WTC11 (cell line): ENCODE measurements around the gene CCDC60. TPM values are rescaled to one million over a fixed set of nuclear protein-coding genes. Genes with fewer than 3 reads are reported as not detected.

Experiments used
- ATAC-seq: fragments of 200-7000 bp; cut with Tn5 transposase; 2 replicates; pipeline ENCODE4 v1.10.0; 2021; ENCODE audit warnings: mild to moderate bottlenecking, moderate library complexity
- CTCF ChIA-PET: fragments of 300-600 bp; sonication (Branson Sonifier 250); formaldehyde crosslinking; loops from one replicate; lab custom pipeline; 2021; ENCODE audit warnings: antibody characterized with exemption; lab: Charles Lee
- POLR2A ChIA-PET: fragments of 350-600 bp; sonication (Branson Sonifier 250); formaldehyde crosslinking; loops from one replicate; lab custom pipeline; 2021; ENCODE audit warnings: antibody characterized with exemption; lab: Charles Lee
- DNase-seq: peaks from one replicate; pipeline ENCODE4 v3.0.0; 2021; ENCODE audit warnings: low spot score
- H3K27ac Mint-ChIP-seq: 2 replicates; pipeline ENCODE4 v1.8.0; 2021; ENCODE audit warnings: mixed read lengths
- H3K27me3 Mint-ChIP-seq: 2 replicates; pipeline ENCODE4 v1.8.0; 2021; ENCODE audit warnings: low read depth, mild to moderate bottlenecking, moderate library complexity, mixed read lengths
- H3K36me3 Mint-ChIP-seq: 2 replicates; pipeline ENCODE4 v1.8.0; 2021; ENCODE audit warnings: mixed read lengths
- H3K4me1 Mint-ChIP-seq: 2 replicates; pipeline ENCODE4 v1.8.0; 2022; ENCODE audit warnings: mixed read lengths
- H3K4me3 Mint-ChIP-seq: 2 replicates; pipeline ENCODE4 v1.8.0; 2021; ENCODE audit warnings: mild to moderate bottlenecking, moderate library complexity, mixed read lengths
- H3K9me3 Mint-ChIP-seq: 2 replicates; pipeline ENCODE4 v1.8.0; 2021; ENCODE audit warnings: mixed read lengths
- IRF1 ChIP-seq: sonication (generic); formaldehyde crosslinking; IDR thresholded peaks from 2 replicates; pipeline ENCODE4 v1.8.0; 2023; ENCODE audit warnings: missing genetic modification reagents
- MYBL2 ChIP-seq: sonication (generic); formaldehyde crosslinking; IDR thresholded peaks from 2 replicates; pipeline ENCODE4 v1.8.1; 2023; ENCODE audit warnings: mild to moderate bottlenecking, moderate library complexity, missing genetic modification reagents
- NFE2L1 ChIP-seq: sonication (generic); formaldehyde crosslinking; IDR thresholded peaks from 2 replicates; pipeline ENCODE4 v1.8.1; 2023; ENCODE audit warnings: missing genetic modification reagents
- PREB ChIP-seq: sonication (generic); formaldehyde crosslinking; IDR thresholded peaks from 2 replicates; pipeline ENCODE4 v1.8.1; 2022; ENCODE audit warnings: mild to moderate bottlenecking, missing genetic modification reagents, moderate library complexity, borderline replicate concordance
- RELA ChIP-seq: sonication (generic); formaldehyde crosslinking; IDR thresholded peaks from 2 replicates; pipeline ENCODE4 v1.8.1; 2022; ENCODE audit warnings: missing genetic modification reagents, mild to moderate bottlenecking, borderline replicate concordance
- RORB ChIP-seq: fragments of 250-450 bp; sonication (Bioruptor Pico); IDR thresholded peaks from 2 replicates; pipeline ENCODE4 v1.9.0; 2021; ENCODE audit warnings: mild to moderate bottlenecking
- STAT6 ChIP-seq: sonication (generic); formaldehyde crosslinking; conservative IDR thresholded peaks from 2 replicates; pipeline ENCODE4 v1.8.1; 2023; ENCODE audit warnings: mild to moderate bottlenecking, low read depth, missing genetic modification reagents, moderate library complexity
- TCF7 ChIP-seq: sonication (generic); formaldehyde crosslinking; IDR thresholded peaks from 2 replicates; pipeline ENCODE4 v1.8.0; 2022; ENCODE audit warnings: mild to moderate bottlenecking, low read depth, missing genetic modification reagents, moderate library complexity
- USF1 ChIP-seq: sonication (generic); formaldehyde crosslinking; IDR thresholded peaks from 2 replicates; pipeline ENCODE4 v1.8.0; 2022; ENCODE audit warnings: mild to moderate bottlenecking, missing genetic modification reagents
- ZNF121 ChIP-seq: sonication (generic); formaldehyde crosslinking; IDR thresholded peaks from 2 replicates; pipeline ENCODE4 v1.8.0; 2023; ENCODE audit warnings: missing genetic modification reagents
- ZNF532 ChIP-seq: fragments of 250-450 bp; sonication (Bioruptor Pico); IDR thresholded peaks from 2 replicates; pipeline ENCODE4 v1.9.0; 2021; ENCODE audit warnings: mild to moderate bottlenecking, borderline replicate concordance
- ZNF671 ChIP-seq: fragments of 250-450 bp; sonication (Bioruptor Pico); IDR thresholded peaks from 2 replicates; pipeline ENCODE4 v1.8.0; 2021; ENCODE audit warnings: mild to moderate bottlenecking
- total RNA-seq: library from RNA; stranded (reverse); gene quantifications from 3 replicates; pipeline ENCODE4 v1.2.3, GENCODE V29; 2021

Gene CCDC60
- total RNA-seq, 1 experiment from 2014 or later, result 1.1 TPM

GRCh38 chr12:119456824-119457223 lies 122.3 kb downstream of the CCDC60 start:
- Mint-ChIP-seq H3K36me3 (peaks cover 16% of the 10 kb centered on the region), H3K9me3 (peaks cover 36% of the 10 kb centered on the region), H3K4me1 (peaks cover 32% of the 10 kb centered on the region), H3K27ac (no peak overlapping the region), H3K4me3 (no peak overlapping the region), H3K27me3 (peaks cover 4% of the 10 kb centered on the region; the same call in 1 of the 2 replicates)
- DNase-seq (no peak), ATAC-seq (no peak)
- ChIA-PET POLR2A (no interaction called here), CTCF (no interaction called here)
- TF ChIP-seq ZNF532 (CRISPR knock-in tag) (0 out of 2 replicates have a peak, but pooled peaks have one; percentile 53), TCF7 (CRISPR knock-in tag) (no peak), PREB (CRISPR knock-in tag) (no peak), USF1 (CRISPR knock-in tag) (no peak), ZNF671 (CRISPR knock-in tag) (no peak), IRF1 (CRISPR knock-in tag) (no peak), MYBL2 (CRISPR knock-in tag) (no peak), RORB (no peak)

- DNase-seq, result no peak
- H3K9me3 Mint-ChIP-seq, result peaks cover 36% of the 10 kb centered on the region
- H3K4me3 Mint-ChIP-seq, result peak overlapping the region; percentile 34
- H3K36me3 Mint-ChIP-seq, result peaks cover 16% of the 10 kb centered on the region
- ATAC-seq, result no peak; the same call in 1 of the 2 replicates
- TF ChIP-seq NFE2L1 (CRISPR knock-in tag) (peak; percentile 78), STAT6 (CRISPR knock-in tag) (no peak)
- peaks cover 32% of the 10 kb centered on the region for H3K4me1 Mint-ChIP-seq
- ChIA-PET POLR2A (no interaction called here), CTCF (no interaction called here)
- peaks cover 4% of the 10 kb centered on the region; the same call in 1 of the 2 replicates for H3K27me3 Mint-ChIP-seq
- H3K27ac Mint-ChIP-seq, result no peak overlapping the region
These were observed 122.7 kb downstream of the CCDC60 start for GRCh38 chr12:119457271-119457670.

GRCh38 chr12:119459481-119459880 lies 125.0 kb downstream of the CCDC60 start:
- ATAC-seq, result no peak
- ChIA-PET POLR2A (no interaction called here), CTCF (interaction anchor here (1.5 to 2.9 kb wide), 2 partner anchors 15 to 184 kb away, joined by 4 to 7 read pairs; no protein-coding TSS in a partner anchor)
- no peak for DNase-seq
- no peak overlapping the region for H3K4me3 Mint-ChIP-seq
- TF ChIP-seq RELA, result no peak
- TF ChIP-seq ZNF121 (CRISPR knock-in tag), result no peak
- H3K9me3 Mint-ChIP-seq, result peaks cover 36% of the 10 kb centered on the region
- H3K36me3 Mint-ChIP-seq, result peaks cover 16% of the 10 kb centered on the region
- H3K4me1 Mint-ChIP-seq, result peaks cover 32% of the 10 kb centered on the region
- H3K27ac Mint-ChIP-seq, result no peak overlapping the region
- H3K27me3 Mint-ChIP-seq, result peaks cover 4% of the 10 kb centered on the region; the same call in 1 of the 2 replicates
